HEK293T (cell line): ENCODE measurements around the gene LIME1.

ENCODE experiments used
- CTCF ChIA-PET: fragments of 350-600 bp; formaldehyde crosslinking; extraction: SDS; loops from one replicate; lab custom pipeline; 2021; ENCODE audit warnings: antibody characterized with exemption, inconsistent platforms; lab: Yijun Ruan, JAX
- POLR2A ChIA-PET: fragments of 350-600 bp; formaldehyde crosslinking; extraction: SDS; loops from one replicate; lab custom pipeline; 2020; ENCODE audit warnings: antibody characterized with exemption, inconsistent platforms; lab: Yijun Ruan, JAX
- DNase-seq: peaks from one replicate; pipeline ENCODE4 v3.0.0; 2012; ENCODE audit warnings: mixed read lengths; ENCODE audit errors: extremely low spot score
- ARNT ChIP-seq: fragments of 450-650 bp; IDR thresholded peaks from 2 replicates; pipeline ENCODE4 v1.6.1; 2017; ENCODE audit warnings: mild to moderate bottlenecking
- BHLHE40 ChIP-seq: fragments of 450-650 bp; IDR thresholded peaks from 2 replicates; pipeline ENCODE4 v1.6.1; 2016; ENCODE audit warnings: mild to moderate bottlenecking, moderate library complexity, borderline replicate concordance
- CTBP1 ChIP-seq: fragments of 450-650 bp; IDR thresholded peaks from 2 replicates; pipeline ENCODE4 v1.6.1; 2016; ENCODE audit warnings: borderline replicate concordance
- ELF4 ChIP-seq: fragments of 450-650 bp; IDR thresholded peaks from 2 replicates; pipeline ENCODE4 v1.6.1; 2017; ENCODE audit warnings: antibody characterized with exemption
- FOXA1 ChIP-seq: fragments of 450-650 bp; IDR thresholded peaks from 2 replicates; pipeline ENCODE4 v1.6.1; 2016; ENCODE audit warnings: mild to moderate bottlenecking
- FOXK2 ChIP-seq: fragments of 450-650 bp; IDR thresholded peaks from 2 replicates; pipeline ENCODE4 v1.6.1; 2016; ENCODE audit warnings: mild to moderate bottlenecking
- FOXM1 ChIP-seq: fragments of 450-650 bp; IDR thresholded peaks from 2 replicates; pipeline ENCODE4 v1.6.1; 2017; ENCODE audit warnings: mild to moderate bottlenecking, borderline replicate concordance
- HDGF ChIP-seq: fragments of 450-650 bp; IDR thresholded peaks from 2 replicates; pipeline ENCODE4 v1.6.1; 2017; ENCODE audit warnings: antibody characterized with exemption, borderline replicate concordance
- L3MBTL2 ChIP-seq: fragments of 450-650 bp; conservative IDR thresholded peaks from 2 replicates; pipeline ENCODE4 v1.6.1; 2016; ENCODE audit warnings: mild to moderate bottlenecking
- LEF1 ChIP-seq: fragments of 450-650 bp; IDR thresholded peaks from 2 replicates; pipeline ENCODE4 v1.6.1; 2017; ENCODE audit warnings: mild to moderate bottlenecking, borderline replicate concordance
- NFRKB ChIP-seq: fragments of 450-650 bp; IDR thresholded peaks from 2 replicates; pipeline ENCODE4 v1.6.1; 2016; ENCODE audit warnings: mild to moderate bottlenecking, moderate library complexity
- SP1 ChIP-seq: fragments of 450-650 bp; IDR thresholded peaks from 2 replicates; pipeline ENCODE4 v1.6.1; 2017
- SUZ12 ChIP-seq: fragments of 450-650 bp; IDR thresholded peaks from 2 replicates; pipeline ENCODE4 v1.6.1; 2016; ENCODE audit warnings: mild to moderate bottlenecking
- TARDBP ChIP-seq: fragments of 450-650 bp; IDR thresholded peaks from 2 replicates; pipeline ENCODE4 v1.6.1; 2016
- ZNF384 ChIP-seq: fragments of 450-650 bp; IDR thresholded peaks from 2 replicates; pipeline ENCODE4 v1.6.1; 2016
- TF ChIP-seq, protein P1 (sequence below): fragments of 450-650 bp; IDR thresholded peaks from 2 replicates; pipeline ENCODE4 v1.6.1; 2016

LIME1 gene

GRCh38 chr20:63743210-63743970 lies 6.9 kb downstream of the LIME1 start:
- POLR2A ChIA-PET: interaction anchor here (0.7 kb wide), 1 partner anchor 9 kb away, joined by 3 read pairs; no protein-coding TSS in a partner anchor
- TF ChIP-seq ZNF384 (no peak), FOXK2 (no peak), ARNT (no peak)
- DNase-seq: no peak
- CTCF ChIA-PET: no interaction called here

DNA sequence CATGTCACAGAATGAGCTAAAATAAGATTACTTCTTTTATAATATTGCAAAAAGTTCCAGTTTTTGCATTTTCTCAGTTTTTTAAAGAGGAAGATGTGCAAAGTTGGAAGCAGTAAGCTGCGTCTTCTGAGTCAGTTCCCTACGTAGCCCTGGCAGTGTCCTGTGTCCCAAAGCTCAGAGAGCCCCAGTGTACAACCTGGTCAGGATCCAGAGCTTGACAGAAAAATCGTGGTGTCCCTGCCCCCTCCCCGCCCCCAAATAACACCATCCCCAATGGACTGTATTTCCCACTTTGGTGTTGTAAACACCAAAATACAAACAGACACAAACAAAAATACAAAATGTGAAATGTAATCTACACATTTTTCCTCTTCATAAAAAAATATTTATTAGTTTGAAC lies 7.7 kb downstream of the LIME1 start:
- no peak for DNase-seq
- TF ChIP-seq FOXK2 (no peak), CTBP1 (no peak), FOXM1 (no peak), NFRKB (no peak), ARNT (no peak), HDGF (no peak)
- TF ChIP-seq, protein P1, sequence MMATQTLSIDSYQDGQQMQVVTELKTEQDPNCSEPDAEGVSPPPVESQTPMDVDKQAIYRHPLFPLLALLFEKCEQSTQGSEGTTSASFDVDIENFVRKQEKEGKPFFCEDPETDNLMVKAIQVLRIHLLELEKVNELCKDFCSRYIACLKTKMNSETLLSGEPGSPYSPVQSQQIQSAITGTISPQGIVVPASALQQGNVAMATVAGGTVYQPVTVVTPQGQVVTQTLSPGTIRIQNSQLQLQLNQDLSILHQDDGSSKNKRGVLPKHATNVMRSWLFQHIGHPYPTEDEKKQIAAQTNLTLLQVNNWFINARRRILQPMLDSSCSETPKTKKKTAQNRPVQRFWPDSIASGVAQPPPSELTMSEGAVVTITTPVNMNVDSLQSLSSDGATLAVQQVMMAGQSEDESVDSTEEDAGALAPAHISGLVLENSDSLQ: no peak
- CTCF ChIA-PET: no interaction called here
- POLR2A ChIA-PET: interaction anchor here (0.7 kb wide), 1 partner anchor 89 kb away, joined by 3 read pairs; no protein-coding TSS in a partner anchor

GRCh38 chr20:63744574-63745423 lies 8.3 kb downstream of the LIME1 start:
- POLR2A ChIA-PET: interaction anchor here (0.7 to 1.2 kb wide), 2 partner anchors 90 to 120 kb away, joined by 3 read pairs; partner anchors contain the start of gene TPD52L2
- no peak for TF ChIP-seq CTBP1
- TF ChIP-seq NFRKB: no peak
- TF ChIP-seq HDGF: no peak
- no peak for TF ChIP-seq LEF1
- TF ChIP-seq FOXM1: no peak
- TF ChIP-seq TARDBP: no peak
- no peak for TF ChIP-seq BHLHE40
- TF ChIP-seq SUZ12: no peak
- TF ChIP-seq FOXK2: no peak
- TF ChIP-seq L3MBTL2: no peak
- no peak for TF ChIP-seq ARNT
- no peak for TF ChIP-seq FOXA1
- TF ChIP-seq ELF4: no peak
- TF ChIP-seq, protein P1: no peak
- TF ChIP-seq ZNF384: no peak
- TF ChIP-seq SP1: no peak
- DNase-seq: no peak
- CTCF ChIA-PET: no interaction called here

DNA sequence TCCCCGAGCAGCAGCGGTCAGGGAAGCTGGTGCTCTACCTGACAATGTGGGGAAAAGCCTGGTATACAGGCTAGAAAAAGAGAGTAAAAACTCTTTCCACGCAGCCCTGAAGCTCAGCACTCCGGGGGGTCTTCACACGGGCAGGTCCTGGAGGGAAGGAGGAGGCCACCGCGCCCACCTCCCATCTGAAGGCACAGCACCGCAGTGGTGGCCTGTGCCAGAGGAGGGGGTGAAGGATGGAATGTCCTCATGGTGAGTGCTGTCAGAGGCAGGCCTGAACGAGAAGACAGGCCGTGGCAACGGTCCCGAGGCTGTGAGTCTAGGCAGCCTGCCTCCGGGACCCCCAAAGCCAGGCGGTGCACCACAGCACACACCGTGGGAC lies 9.0 kb downstream of the LIME1 start:
- no peak for TF ChIP-seq FOXK2
- TF ChIP-seq NFRKB: no peak
- no peak for TF ChIP-seq SP1
- TF ChIP-seq SUZ12: no peak
- no peak for TF ChIP-seq ELF4
- TF ChIP-seq, protein P1: no peak
- TF ChIP-seq ZNF384: no peak
- TF ChIP-seq ARNT: no peak
- no peak for TF ChIP-seq TARDBP
- no peak for TF ChIP-seq L3MBTL2
- no peak for TF ChIP-seq HDGF
- TF ChIP-seq FOXM1: no peak
- TF ChIP-seq LEF1: no peak
- no peak for TF ChIP-seq CTBP1
- no peak for TF ChIP-seq FOXA1
- no peak for TF ChIP-seq BHLHE40
- ChIA-PET POLR2A (interaction anchor here (1.2 kb wide), 1 partner anchor 120 kb away, joined by 3 read pairs; the partner anchor contains the start of gene TPD52L2), CTCF (no interaction called here)
- no peak for DNase-seq

GRCh38 chr20:63745961-63746731 lies 9.7 kb downstream of the LIME1 start:
- POLR2A ChIA-PET: interaction anchor here (1.2 kb wide), 1 partner anchor 119 kb away, joined by 3 read pairs; the partner anchor contains the start of gene TPD52L2
- no peak for DNase-seq
- TF ChIP-seq SP1 (no peak), FOXA1 (no peak)
- CTCF ChIA-PET: no interaction called here
